Common myeloid progenitor, CD34-positive (primary cell): ENCODE measurements around the gene GLI1.
"Not testable (repeated sequence)": the region's sequence is repeated elsewhere in the genome, so short reads cannot be mapped to it uniquely, and the experiment has no call there.

Experiments used
- CTCF ChIA-PET: fragments of 350-600 bp; sonication (Branson Sonifier 250); formaldehyde crosslinking; loops from one replicate; lab custom pipeline; 2021; ENCODE audit warnings: antibody characterized with exemption; lab: Charles Lee
- POLR2A ChIA-PET: fragments of 350-600 bp; sonication (Branson Sonifier 250); formaldehyde crosslinking; loops from one replicate; lab custom pipeline; 2021; ENCODE audit warnings: antibody characterized with exemption; lab: Charles Lee
- DNase-seq, 3 donors: peaks; one replicate each; pipeline versions ENCODE4 v3.0.0 to v3.0.0-alpha.2; 2013
- H3K27ac ChIP-seq, 2 experiments: 1 replicate in 1 of 2; 2 replicates in 1 of 2; pipeline ENCODE4 v1.7.0; 2013; ENCODE audit warnings: inconsistent platforms in 2 of 2, low read length in 2 of 2, mild to moderate bottlenecking in 2 of 2, low read depth in 1 of 2, moderate library complexity in 1 of 2; ENCODE audit not compliant: severe bottlenecking in 2 of 2, insufficient read depth in 1 of 2, poor library complexity in 1 of 2
- H3K27me3 ChIP-seq, 5 experiments: replicated peaks in 2 of 5; 1 replicate in 3 of 5; 2 replicates in 2 of 5; pipeline versions ENCODE4 v1.6.1 to v1.7.0; 2013; ENCODE audit warnings: low read length in 4 of 5, mild to moderate bottlenecking in 2 of 5, moderate library complexity in 2 of 5, inconsistent platforms in 1 of 5; ENCODE audit not compliant: insufficient read depth in 5 of 5, control insufficient read depth in 4 of 5
- H3K36me3 ChIP-seq, 4 experiments: 1 replicate in 2 of 4; 2 replicates in 2 of 4; pipeline versions ENCODE4 v1.6.1 to v1.7.0; 2013; ENCODE audit warnings: low read length in 3 of 4, control low read depth in 1 of 4, mild to moderate bottlenecking in 1 of 4; ENCODE audit not compliant: control insufficient read depth in 4 of 4, insufficient read depth in 4 of 4
- H3K4me1 ChIP-seq, 4 experiments: 1 replicate in 3 of 4; 2 replicates in 1 of 4; pipeline versions ENCODE4 v1.6.1 to v1.7.1; 2013; ENCODE audit warnings: low read length in 3 of 4, mild to moderate bottlenecking in 3 of 4, control low read depth in 1 of 4, inconsistent platforms in 1 of 4, moderate library complexity in 1 of 4; ENCODE audit not compliant: control insufficient read depth in 4 of 4, insufficient read depth in 4 of 4; ENCODE audit errors: control extremely low read depth in 1 of 4
- H3K4me3 ChIP-seq, 7 experiments: 1 replicate in 4 of 7; 2 replicates in 3 of 7; pipeline versions ENCODE4 v1.5.1 to v1.7.0; 2013; ENCODE audit warnings: mild to moderate bottlenecking in 7 of 7, low read length in 6 of 7, moderate library complexity in 6 of 7, inconsistent platforms in 2 of 7, low read depth in 2 of 7, control low read depth in 1 of 7; ENCODE audit not compliant: insufficient read depth in 4 of 7, control insufficient read depth in 1 of 7; ENCODE audit errors: extremely low read depth in 1 of 7
- H3K9me3 ChIP-seq, 5 experiments: 1 replicate in 4 of 5; 2 replicates in 1 of 5; pipeline versions ENCODE4 v1.6.1 to v1.7.1; 2013; ENCODE audit warnings: low read length in 4 of 5, mild to moderate bottlenecking in 2 of 5, inconsistent platforms in 1 of 5, low read depth in 1 of 5, moderate library complexity in 1 of 5; ENCODE audit not compliant: control insufficient read depth in 4 of 5, insufficient read depth in 2 of 5; ENCODE audit errors: control extremely low read depth in 1 of 5
- WGBS: methylation state at CpG from one replicate; pipeline ENCODE4 v1.1.5; 2013; ENCODE audit not compliant: insufficient coverage; 5-methylcytosine and 5-hydroxymethylcytosine counted together

Gene GLI1

DNA sequence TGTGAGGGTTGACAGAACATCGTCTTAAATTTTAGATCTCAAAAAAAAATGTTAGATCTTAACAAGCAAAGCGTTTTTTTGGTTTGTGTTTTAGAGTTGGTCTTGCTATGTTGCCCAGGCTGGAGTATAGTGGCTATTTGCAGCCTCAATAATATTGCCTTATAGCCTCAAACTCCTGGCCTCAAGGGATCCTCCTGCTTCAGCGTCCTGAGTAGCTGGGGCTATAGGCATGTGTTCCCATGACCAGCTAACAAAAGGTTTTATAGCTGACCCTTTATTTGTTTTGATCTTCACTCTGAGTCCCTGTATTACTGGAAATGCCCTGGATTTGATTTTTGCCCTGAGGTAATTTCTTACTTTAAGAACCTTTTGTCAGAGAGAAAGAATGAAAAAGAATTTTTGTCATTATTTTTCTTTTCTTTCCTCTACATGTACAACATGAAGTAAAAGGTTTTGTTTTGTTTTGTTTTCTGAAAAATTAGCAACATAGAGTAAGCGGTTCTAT, 19.8 kb upstream of the GLI1 start:
- no peaks in the 10 kb centered on the region for H3K27me3 ChIP-seq
- ChIA-PET POLR2A (interaction anchor here (1.0 kb wide), 1 partner anchor 10 kb away, joined by 3 read pairs; no protein-coding TSS in a partner anchor), CTCF (interaction anchor here (1.0 to 6.0 kb wide), 5 partner anchors 14 to 135 kb away, joined by 3 to 58 read pairs (median 3); partner anchors contain the start of gene INHBE)
- WGBS: 100% methylated on average over 2 of the region's 4 CpGs
- H3K9me3 ChIP-seq: peaks cover 0 to 2% (median 0%) of the 10 kb centered on the region in 5 experiments
- no peaks in the 10 kb centered on the region for H3K36me3 ChIP-seq
- no peak overlapping the region for H3K27ac ChIP-seq
- DNase-seq: no peak
- peaks cover 0 to 11% (median 8%) of the 10 kb centered on the region in 4 experiments for H3K4me1 ChIP-seq
- H3K4me3 ChIP-seq: no peak overlapping the region

DNA sequence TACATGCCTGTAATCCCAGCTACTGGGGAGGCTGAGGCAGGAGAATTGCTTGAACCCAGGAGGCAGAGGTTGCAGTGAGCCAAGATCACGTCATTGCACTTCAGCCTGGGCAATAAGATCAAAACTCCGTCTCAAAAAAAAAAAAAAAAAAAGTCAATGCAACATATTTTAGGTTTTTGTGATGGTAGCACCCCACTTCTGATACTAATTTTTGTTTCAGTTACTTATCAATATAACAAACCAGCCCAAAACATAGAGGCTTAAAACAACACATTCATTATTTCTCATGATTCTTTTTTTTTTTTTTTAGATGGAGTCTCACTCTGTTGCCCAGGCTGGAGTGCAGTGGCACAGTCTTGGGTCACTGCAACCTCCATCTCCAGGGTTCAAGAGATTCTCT, 18.2 kb upstream of the GLI1 start:
- POLR2A ChIA-PET, H3K27me3 ChIP-seq, H3K4me1 ChIP-seq, DNase-seq, H3K27ac ChIP-seq, H3K36me3 ChIP-seq, H3K4me3 ChIP-seq, H3K9me3 ChIP-seq: not testable (repeated sequence)
- CTCF ChIA-PET: interaction anchor here (0.6 to 18.4 kb wide), 4 partner anchors 12 to 130 kb away, joined by 3 to 518 read pairs (median 32); partner anchors contain the start of gene INHBE
- WGBS: no CpG with 5 or more reads among the region's 2 CpGs

GRCh38 chr12:57441846-57442427, 17.6 kb upstream of the GLI1 start:
- POLR2A ChIA-PET: no interaction called here
- no peak overlapping the region for H3K27ac ChIP-seq
- H3K4me1 ChIP-seq: no peaks in the 10 kb centered on the region
- DNase-seq: peak in 2 of 3 donors; percentile 33 to 46
- no peaks in the 10 kb centered on the region for H3K27me3 ChIP-seq
- peaks cover 0 to 2% (median 0%) of the 10 kb centered on the region in 5 experiments for H3K9me3 ChIP-seq
- WGBS: 43% methylated on average over 1 of the region's 1 CpG
- no peak overlapping the region for H3K4me3 ChIP-seq
- CTCF ChIA-PET: interaction anchor here (0.6 to 18.4 kb wide), 4 partner anchors 11 to 130 kb away, joined by 3 to 518 read pairs (median 32); partner anchors contain the start of gene INHBE
- no peaks in the 10 kb centered on the region for H3K36me3 ChIP-seq

DNA sequence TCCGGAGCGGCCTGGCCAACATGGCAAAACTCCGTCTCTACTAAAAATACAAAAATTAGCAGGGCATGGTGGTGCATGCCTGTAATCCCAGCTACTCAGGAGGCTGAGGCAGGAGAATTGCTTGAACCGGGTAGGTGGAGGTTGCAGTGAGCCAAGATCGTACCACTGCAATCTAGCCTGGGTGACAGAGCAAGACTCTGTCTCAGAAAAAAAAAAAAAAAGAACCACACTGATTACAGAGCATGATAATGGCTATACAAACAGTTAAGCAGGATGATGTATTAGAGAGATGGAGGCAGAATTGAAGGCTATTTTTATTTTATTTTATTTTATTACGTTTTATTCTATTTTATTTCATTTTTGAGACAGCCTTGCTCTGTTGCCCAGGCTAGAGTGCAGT, 15.2 kb upstream of the GLI1 start:
- H3K4me3 ChIP-seq, H3K27ac ChIP-seq, H3K27me3 ChIP-seq, H3K4me1 ChIP-seq, H3K9me3 ChIP-seq, H3K36me3 ChIP-seq, DNase-seq, POLR2A ChIA-PET: not testable (repeated sequence)
- CTCF ChIA-PET: interaction anchor here (1.0 to 18.4 kb wide), 4 partner anchors 9 to 133 kb away, joined by 3 to 518 read pairs (median 31); partner anchors contain the start of gene INHBE
- 100% methylated on average over 4 of the region's 6 CpGs for WGBS

GRCh38 chr12:57444744-57445143, 14.8 kb upstream of the GLI1 start:
- H3K9me3 ChIP-seq: peaks cover 0 to 2% (median 0%) of the 10 kb centered on the region in 5 experiments
- ChIA-PET CTCF (interaction anchor here (0.6 to 18.4 kb wide), 5 partner anchors 9 to 133 kb away, joined by 3 to 518 read pairs (median 4); partner anchors contain the start of gene INHBE), POLR2A (interaction anchor here (0.9 kb wide), 1 partner anchor 10 kb away, joined by 4 read pairs; no protein-coding TSS in a partner anchor)
- WGBS: 93% methylated on average over 4 of the region's 5 CpGs
- H3K27ac ChIP-seq: no peak overlapping the region
- H3K36me3 ChIP-seq: no peaks in the 10 kb centered on the region
- no peaks in the 10 kb centered on the region for H3K27me3 ChIP-seq
- H3K4me1 ChIP-seq: no peaks in the 10 kb centered on the region
- no peak for DNase-seq
- H3K4me3 ChIP-seq: no peak overlapping the region

DNA sequence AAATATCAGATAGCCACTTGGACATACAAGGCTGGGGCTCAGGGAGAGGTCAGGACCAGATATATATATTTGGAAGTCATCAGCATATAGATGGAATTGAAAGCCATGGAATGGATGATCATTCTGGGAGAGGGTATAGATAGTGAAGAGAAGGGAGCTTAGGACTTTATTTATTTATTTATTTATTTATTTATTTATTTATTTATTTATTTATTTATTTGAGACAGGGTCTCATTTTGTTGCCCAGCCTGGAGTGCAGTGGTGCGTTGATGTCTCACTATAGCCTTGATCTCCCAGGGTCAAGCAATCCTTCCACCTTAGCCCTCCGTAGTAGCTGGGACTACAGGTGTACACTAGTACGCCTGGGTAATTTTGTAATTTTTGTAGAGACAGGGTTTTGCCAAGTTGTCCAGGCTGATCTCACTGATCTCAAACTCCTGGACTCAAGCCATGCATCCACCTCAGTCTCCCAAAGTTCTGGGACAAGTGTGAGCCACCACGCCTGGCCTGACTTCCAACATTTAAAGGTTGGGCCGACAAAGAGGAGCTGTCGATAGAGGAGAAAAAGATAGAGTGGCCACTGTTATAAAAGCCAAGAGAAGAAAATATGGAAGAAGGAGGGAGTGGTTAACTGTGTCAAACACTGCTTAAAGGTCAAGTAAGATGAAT, 13.2 kb upstream of the GLI1 start:
- H3K4me1 ChIP-seq: no peaks in the 10 kb centered on the region
- ChIA-PET POLR2A (interaction anchor here (0.6 kb wide), 1 partner anchor 138 kb away, joined by 4 read pairs; no protein-coding TSS in a partner anchor), CTCF (interaction anchor here (0.7 to 18.4 kb wide), 6 partner anchors 10 to 160 kb away, joined by 3 to 518 read pairs (median 3); no protein-coding TSS in a partner anchor)
- peaks cover 0 to 2% (median 0%) of the 10 kb centered on the region in 5 experiments for H3K9me3 ChIP-seq
- no peaks in the 10 kb centered on the region for H3K36me3 ChIP-seq
- no peak overlapping the region for H3K27ac ChIP-seq
- 100% methylated on average over 3 of the region's 6 CpGs for WGBS
- H3K27me3 ChIP-seq: no peaks in the 10 kb centered on the region
- DNase-seq: no peak
- H3K4me3 ChIP-seq: no peak overlapping the region
